A673 (cell line): Measurements from ENCODE around the gene ITPKB.

ENCODE experiments used
- CTCF ChIP-seq: fragments of 300-800, 200-600 bp; sonication (generic); conservative IDR thresholded peaks from 2 replicates; pipeline ENCODE4 v1.5.1; 2017; ENCODE audit warnings: low read depth, mild to moderate bottlenecking, antibody characterized with exemption, low read length, moderate library complexity, mixed read lengths
- EZH2 ChIP-seq: fragments of 200-600 bp; sonication (generic); IDR thresholded peaks from 2 replicates; pipeline ENCODE4 v1.6.1; 2017; ENCODE audit warnings: borderline replicate concordance, low read depth, mild to moderate bottlenecking, mixed read lengths, antibody characterized with exemption, low read length; ENCODE audit not compliant: poor library complexity, severe bottlenecking

- TF ChIP-seq CTCF (no peak), EZH2 (no peak)
Measured at GRCh38 chr1:226629896-226630550, 109.1 kb downstream of the ITPKB start.
